Pulmonary artery endothelial cell (primary cell): ENCODE measurements around the gene CLCN3. TPM values are rescaled to one million over a fixed set of nuclear protein-coding genes. Genes with fewer than 3 reads are reported as not detected.
A peak's percentile ranks its signal among the peaks of the same experiment; 100 is the strongest.
"Not testable (repeated sequence)": the region's sequence is repeated elsewhere in the genome, so short reads cannot be mapped to it uniquely, and the experiment has no call there.

Experiments used
- DNase-seq: peaks from one replicate; pipeline ENCODE4 v3.0.0-alpha.2; 2011; ENCODE audit warnings: low read depth, low spot score
- total RNA-seq: library from RNA; depleted of rRNA; stranded (reverse); fragments of >200 nt; gene quantifications from 2 replicates; pipeline ENCODE4 v1.2.3, GENCODE V29; 2014

Gene CLCN3
- 43.5 and 53.0 TPM in 2 replicates for total RNA-seq

- peak; percentile 92 for DNase-seq
Measured at GRCh38 chr4:169619958-169620879, at the start of gene CLCN3. Gene CLCN3 (plus strand): TSS chr4:169620578. CDS start chr4:169635929, 15,351 bp downstream.

GRCh38 chr4:169571012-169571411 lies 49.4 kb upstream of the CLCN3 start:
- DNase-seq = not testable (repeated sequence)

- no peak for DNase-seq
Measured at GRCh38 chr4:169571435-169571834, 48.9 kb upstream of the CLCN3 start.

DNA sequence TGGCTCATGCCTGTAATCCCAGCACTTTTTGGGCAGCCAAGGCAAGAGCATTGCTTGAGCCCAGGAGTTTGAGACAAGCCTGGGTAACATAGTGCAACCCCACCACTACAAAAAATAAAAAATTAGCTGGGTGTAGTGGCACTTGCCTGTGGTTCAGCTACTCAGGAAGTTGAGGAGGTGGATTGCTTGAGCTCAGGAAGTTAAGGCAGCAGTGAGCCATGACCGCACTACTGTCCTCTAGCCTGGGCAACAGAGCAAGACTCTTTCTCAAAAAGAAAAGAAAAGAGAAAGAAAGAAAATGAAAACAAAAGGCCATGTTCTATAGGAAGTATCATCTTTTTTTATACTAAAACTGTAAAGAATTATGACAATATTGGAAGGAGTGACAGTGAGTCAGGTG lies 46.5 kb upstream of the CLCN3 start:
- no peak for DNase-seq

- DNase-seq = no peak
Measured at GRCh38 chr4:169582203-169582602, 38.2 kb upstream of the CLCN3 start.

- no peak for DNase-seq
Measured at GRCh38 chr4:169582706-169583105, 37.7 kb upstream of the CLCN3 start.

DNA sequence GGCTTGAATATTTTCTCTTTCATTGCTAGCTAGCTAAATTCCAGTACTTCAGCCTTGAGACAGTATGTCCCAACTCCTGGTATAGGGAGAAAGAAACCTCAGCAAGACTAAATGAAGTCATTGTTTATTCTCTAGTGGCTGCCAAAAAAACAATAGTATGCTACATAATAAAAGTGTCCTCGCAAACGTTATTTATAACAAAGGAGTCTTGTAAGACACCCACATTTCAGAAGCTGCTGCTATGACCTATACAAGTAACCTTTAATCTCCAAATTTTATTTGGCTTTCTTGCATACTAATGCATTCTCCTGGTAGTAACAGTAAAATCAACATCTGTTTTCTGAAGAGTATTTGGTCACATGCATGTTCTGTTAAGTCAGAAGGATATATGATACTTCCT lies 36.8 kb upstream of the CLCN3 start:
- DNase-seq = no peak

DNA sequence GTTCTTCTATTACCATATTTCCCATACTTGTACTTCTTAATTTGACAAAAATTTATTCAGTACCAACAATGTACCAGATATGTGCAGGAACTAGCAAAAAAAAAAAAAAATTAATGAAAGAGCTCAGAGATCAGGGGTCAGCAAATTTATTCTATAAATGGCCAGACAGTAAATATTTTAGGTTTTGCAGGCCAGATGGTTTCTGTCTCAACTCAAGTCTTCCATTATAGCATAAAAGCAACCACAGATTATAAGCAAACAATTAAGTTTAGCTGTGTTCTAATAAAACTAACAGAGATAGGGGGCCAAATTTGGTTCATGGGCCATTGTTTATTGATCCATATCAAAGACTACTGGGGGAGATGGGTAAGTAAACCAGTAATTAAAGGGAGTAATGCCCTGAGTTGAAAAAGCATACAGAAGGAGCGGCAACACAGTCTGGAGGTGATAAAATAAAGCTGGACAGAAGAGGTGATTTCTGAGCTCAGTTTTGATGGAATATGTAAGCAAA lies 27.3 kb upstream of the CLCN3 start:
- no peak for DNase-seq

DNA sequence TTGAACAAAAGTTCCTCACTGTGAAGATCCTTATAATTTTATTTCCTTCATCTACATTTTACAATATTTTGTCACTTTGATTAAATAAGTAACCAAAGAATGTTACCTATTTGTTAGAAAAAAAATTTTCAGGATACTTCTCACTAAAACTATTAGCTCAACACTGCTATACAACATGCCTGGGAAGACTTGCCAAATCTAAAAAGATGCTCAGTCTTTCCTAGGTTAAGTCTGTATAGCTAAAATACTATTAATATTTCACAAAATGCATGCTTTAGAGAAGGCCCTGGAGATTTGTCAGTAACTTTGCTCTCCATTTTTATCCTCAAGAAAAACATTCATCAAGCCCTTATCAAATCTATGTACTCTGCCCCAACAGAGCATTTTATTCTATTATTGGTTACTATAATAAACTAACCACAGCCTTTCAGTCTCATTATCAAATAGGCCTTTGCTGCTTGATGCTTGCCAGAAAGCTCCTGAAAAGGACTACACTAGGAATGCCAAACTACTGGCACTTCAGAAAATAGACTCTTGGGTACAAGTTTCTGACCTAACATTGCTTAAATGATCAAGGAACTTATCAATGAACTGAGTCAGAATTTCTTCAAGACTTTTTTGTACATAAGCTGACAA lies 25.7 kb upstream of the CLCN3 start:
- DNase-seq = no peak

- no peak for DNase-seq
Measured at GRCh38 chr4:169601016-169601771, 19.2 kb upstream of the CLCN3 start.

DNA sequence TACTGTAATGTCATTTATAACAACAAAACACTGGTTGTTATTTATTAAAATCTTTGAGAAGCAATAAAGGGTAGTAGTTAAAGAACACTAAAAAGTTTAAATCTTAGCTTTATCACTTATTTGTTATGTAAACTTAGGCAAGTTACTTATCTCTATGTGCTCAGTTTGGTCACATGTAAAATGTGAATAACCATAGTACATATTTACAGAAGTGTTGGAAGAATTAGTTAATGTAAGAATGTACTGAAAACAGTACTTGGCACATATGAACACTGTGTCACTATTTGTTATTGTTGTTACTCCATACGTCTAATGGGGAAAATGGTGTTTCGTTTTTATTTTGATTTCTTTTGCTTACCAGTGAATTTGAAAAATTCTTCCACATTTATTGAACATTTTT lies 17.1 kb upstream of the CLCN3 start:
- DNase-seq = no peak

GRCh38 chr4:169604131-169604900 lies 16.1 kb upstream of the CLCN3 start:
- no peak for DNase-seq

DNA sequence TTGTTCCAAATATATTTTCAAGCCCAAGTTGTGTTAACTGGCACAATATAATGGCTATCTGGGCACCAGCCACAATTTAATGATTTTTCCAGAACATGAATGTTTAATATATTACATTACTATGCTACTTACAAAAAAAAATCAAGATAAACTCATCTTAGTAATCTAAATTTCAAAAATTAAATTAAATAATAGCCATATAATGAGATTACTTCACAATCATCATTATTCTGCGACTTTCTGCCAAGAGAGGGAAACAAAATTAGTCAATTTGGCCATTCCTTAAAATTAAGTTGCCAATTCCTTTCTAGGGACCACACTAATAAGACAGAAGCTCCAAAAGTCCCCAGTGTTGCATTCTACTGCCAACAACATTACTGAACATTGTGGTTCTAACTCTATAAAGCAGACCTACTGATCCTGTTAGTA lies 15.5 kb upstream of the CLCN3 start:
- no peak for DNase-seq

- DNase-seq = no peak
Measured at GRCh38 chr4:169611157-169611556, 9.2 kb upstream of the CLCN3 start.

DNA sequence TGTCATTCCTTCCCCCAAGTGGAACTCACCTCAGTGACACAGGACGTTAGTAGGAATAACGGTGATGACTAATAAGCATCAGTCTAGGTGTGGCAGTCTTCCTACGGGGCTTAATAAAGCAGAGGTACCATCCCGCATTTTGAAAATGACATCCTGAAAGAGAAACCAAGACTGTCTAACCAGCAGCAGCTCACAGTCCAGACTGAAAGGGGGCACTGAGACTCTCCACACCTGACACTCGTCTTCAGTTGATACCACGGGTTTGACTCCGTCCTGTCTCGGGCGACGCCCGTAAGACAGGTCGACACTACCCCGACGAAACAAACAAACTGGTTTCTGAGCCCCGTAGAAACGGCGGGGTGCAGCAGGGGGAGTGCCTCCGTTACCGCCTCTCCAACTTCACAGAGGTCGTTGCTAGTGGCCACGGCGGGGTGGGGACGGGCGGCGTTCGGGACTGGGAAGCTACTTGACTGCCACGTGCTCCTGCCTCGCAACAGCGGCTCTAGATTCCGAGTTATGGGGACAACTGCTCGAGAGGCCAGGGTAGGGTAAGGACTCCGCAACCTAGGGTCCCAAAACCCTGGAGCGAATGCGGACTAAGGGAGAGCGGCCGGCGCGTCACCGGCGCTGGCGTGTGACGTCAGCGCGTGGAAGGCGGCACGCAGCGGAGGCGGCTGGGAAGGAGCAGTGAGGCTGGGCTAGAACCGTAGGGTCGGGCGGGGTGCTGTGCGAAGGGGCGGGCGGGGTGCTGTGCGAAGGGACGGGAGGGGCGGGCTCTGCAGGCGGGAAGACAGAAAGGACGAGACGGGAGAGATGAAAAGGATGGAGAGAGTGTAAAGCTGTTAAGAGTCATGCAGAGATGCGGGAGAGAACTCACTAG lies 8.1 kb upstream of the CLCN3 start, which contains the start of gene NEK1:
Gene NEK1 (minus strand): TSS at position 593 of the 880 bp plus-strand sequence. CDS start 9,953 bp downstream, outside the sequence.
- DNase-seq = no peak

DNA sequence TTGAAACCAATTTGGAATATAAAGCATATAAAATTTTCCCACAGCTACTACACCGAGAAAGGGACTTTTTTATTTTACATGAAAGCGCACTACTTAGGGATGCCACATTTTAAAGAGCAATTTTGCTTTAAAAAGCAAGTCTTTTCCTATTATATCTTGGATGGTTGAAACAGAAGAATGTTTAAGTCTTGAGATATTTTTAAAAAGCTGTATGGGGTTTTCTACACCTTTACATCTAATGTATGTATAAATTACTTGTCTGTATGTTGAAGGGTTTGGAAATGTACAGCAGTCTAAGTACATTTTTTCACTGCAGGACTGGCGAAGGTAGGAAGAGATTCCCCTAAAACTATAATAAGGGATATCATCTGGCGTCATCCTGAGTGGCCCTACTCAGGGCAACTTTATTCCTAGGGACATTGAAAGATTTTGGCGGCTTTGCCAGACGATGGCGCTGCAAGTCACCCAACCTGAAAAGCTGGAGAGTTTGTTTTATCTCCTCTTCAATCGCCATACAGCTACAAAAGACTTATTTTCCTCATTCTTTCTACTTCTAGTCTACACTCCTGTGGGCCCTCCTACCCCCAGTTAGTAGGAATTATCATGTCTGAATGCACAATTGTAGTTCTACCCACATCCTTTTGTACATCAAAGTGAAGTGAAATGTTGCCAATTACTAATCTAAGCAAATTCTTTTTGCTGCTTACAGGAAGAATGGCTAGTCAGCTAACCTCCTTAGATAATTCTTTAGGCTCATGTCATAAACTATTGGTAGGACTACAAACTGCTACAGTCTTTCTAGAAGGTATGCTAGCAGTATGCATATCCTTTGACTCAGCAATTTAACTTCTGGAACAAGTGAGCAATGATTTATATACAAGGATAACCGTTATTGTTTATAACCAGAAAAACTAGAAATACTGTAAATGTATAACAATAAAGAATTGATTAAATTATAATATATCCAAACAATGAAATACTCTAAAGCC lies 7.2 kb upstream of the CLCN3 start:
- no peak for DNase-seq

- DNase-seq = no peak
Measured at GRCh38 chr4:169615467-169616106, 4.8 kb upstream of the CLCN3 start.

DNA sequence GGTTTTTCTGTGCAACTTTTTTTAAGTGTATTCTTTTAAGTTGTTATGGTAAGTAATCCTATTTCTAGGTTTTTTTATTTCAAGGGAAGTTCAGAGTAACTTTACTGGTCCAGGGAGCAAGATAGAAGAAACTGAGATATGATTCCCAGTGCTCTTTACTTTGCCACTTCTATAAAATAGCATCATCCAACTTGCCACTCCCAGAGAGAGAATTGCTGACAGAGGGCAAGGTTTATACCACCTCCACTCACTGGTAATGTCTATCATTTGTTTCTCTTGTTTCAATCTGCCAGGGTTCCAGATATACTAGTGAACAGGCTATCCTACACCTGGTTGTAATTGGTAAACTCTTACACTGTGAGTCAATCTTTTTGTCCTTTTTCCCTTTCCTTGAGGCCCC lies 3.5 kb upstream of the CLCN3 start:
- no peak for DNase-seq
